ENCODE results near the gene THPO. TPM values are rescaled to one million over a fixed set of nuclear protein-coding genes. Genes with fewer than 3 reads are reported as not detected.

The THPO gene
- total and polyA plus RNA-seq, 9 of the 15 experiments (the other 6 are each of a cell fraction or from before 2014, with no cell fraction given) = 0.11 to 1.1 (median 0.35) TPM; not detected in 1

DNA sequence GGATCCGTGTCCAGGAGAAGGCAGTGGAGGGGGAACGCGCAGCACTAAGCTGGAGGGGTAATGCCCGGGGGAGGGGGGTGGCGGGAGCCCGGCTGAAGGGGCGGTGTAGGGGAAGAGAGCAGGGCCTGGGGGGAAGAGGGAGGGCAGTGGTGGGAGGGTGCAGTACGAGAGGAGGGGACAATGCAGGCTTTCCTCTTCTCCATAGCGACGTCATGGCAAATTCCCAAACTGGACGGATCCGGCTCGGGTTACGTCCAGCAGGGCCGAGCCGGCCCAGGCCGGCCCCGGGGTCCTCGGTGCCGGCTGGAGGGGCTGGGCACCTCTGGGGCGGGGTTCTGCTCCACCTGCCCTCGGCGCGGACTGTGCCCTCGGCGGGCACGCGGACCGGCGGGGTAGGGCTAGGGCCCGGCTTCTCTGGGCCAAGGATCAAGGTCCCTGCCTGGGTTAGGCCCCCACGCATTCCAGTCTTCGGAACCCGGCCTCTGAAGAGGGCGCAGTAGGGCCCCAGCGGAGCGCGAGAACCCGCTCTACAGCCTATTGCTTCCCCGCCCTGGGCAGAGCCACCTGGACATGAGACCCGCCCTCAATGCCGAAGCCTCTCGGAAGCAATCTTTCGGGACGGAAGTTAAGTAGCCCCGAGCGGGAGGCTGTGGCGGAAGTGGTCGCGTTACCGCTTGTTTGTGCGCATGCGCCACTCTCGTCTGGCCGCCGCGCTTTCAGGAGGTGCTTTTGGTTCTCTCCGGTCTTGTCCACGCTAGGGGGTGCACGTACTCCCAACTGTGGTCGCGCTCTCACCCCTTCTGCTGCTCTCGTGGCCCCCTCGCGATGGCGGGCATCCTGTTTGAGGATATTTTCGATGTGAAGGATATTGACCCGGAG lies 15.1 kb downstream of the THPO start (continued):
- TF ChIP-seq, protein P1, sequence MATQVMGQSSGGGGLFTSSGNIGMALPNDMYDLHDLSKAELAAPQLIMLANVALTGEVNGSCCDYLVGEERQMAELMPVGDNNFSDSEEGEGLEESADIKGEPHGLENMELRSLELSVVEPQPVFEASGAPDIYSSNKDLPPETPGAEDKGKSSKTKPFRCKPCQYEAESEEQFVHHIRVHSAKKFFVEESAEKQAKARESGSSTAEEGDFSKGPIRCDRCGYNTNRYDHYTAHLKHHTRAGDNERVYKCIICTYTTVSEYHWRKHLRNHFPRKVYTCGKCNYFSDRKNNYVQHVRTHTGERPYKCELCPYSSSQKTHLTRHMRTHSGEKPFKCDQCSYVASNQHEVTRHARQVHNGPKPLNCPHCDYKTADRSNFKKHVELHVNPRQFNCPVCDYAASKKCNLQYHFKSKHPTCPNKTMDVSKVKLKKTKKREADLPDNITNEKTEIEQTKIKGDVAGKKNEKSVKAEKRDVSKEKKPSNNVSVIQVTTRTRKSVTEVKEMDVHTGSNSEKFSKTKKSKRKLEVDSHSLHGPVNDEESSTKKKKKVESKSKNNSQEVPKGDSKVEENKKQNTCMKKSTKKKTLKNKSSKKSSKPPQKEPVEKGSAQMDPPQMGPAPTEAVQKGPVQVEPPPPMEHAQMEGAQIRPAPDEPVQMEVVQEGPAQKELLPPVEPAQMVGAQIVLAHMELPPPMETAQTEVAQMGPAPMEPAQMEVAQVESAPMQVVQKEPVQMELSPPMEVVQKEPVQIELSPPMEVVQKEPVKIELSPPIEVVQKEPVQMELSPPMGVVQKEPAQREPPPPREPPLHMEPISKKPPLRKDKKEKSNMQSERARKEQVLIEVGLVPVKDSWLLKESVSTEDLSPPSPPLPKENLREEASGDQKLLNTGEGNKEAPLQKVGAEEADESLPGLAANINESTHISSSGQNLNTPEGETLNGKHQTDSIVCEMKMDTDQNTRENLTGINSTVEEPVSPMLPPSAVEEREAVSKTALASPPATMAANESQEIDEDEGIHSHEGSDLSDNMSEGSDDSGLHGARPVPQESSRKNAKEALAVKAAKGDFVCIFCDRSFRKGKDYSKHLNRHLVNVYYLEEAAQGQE (IDR thresholded peaks at IDR 0.05; ENCODE audit: borderline replicate concordance) = peak; percentile 99
- TF ChIP-seq, protein P1 (CRISPR knock-in tag; IDR thresholded peaks at IDR 0.05; ENCODE audit: low read depth) = 0 out of 2 replicates have a peak, but pooled peaks have one; percentile 50
- TF ChIP-seq CBFA2T3 (IDR thresholded peaks at IDR 0.05) (no peak), POLR2AphosphoS2 (IDR thresholded peaks at IDR 0.05; ENCODE audit: low read length) (peak; percentile 97), GTF2F1 (IDR thresholded peaks at IDR 0.05; ENCODE audit: low read depth, low read length) (no peak), HLTF (IDR thresholded peaks at IDR 0.05) (no peak), ZKSCAN8 (CRISPR knock-in tag; IDR thresholded peaks at IDR 0.05) (no peak), NCOR1 (IDR thresholded peaks at IDR 0.05) (no peak), PCBP1 (IDR thresholded peaks at IDR 0.05; ENCODE audit: low read depth, low read length, poor library complexity, severe bottlenecking) (no peak), ZNF311 (CRISPR knock-in tag; IDR thresholded peaks at IDR 0.05) (0 out of 2 replicates have a peak, but pooled peaks have one; percentile 31), SMARCE1 (IDR thresholded peaks at IDR 0.05) (peak; percentile 69; the same call in 1 of the 2 replicates), NELFE (IDR thresholded peaks at IDR 0.05; ENCODE audit: insufficient read depth, insufficient read length) (no peak), ZNF586 (CRISPR knock-in tag; conservative IDR thresholded peaks at IDR 0.05) (no peak), ZNF134 (CRISPR knock-in tag; conservative IDR thresholded peaks at IDR 0.05) (no peak), ZNF224 (CRISPR knock-in tag; IDR thresholded peaks at IDR 0.05) (no peak), ATF1 (CRISPR knock-in tag; IDR thresholded peaks at IDR 0.05) (no peak), ATF1 (tag; IDR thresholded peaks at IDR 0.05) (peak; percentile 71), ELF4 (CRISPR knock-in tag; IDR thresholded peaks at IDR 0.05) (no peak)
- TF ChIP-seq, protein P2, sequence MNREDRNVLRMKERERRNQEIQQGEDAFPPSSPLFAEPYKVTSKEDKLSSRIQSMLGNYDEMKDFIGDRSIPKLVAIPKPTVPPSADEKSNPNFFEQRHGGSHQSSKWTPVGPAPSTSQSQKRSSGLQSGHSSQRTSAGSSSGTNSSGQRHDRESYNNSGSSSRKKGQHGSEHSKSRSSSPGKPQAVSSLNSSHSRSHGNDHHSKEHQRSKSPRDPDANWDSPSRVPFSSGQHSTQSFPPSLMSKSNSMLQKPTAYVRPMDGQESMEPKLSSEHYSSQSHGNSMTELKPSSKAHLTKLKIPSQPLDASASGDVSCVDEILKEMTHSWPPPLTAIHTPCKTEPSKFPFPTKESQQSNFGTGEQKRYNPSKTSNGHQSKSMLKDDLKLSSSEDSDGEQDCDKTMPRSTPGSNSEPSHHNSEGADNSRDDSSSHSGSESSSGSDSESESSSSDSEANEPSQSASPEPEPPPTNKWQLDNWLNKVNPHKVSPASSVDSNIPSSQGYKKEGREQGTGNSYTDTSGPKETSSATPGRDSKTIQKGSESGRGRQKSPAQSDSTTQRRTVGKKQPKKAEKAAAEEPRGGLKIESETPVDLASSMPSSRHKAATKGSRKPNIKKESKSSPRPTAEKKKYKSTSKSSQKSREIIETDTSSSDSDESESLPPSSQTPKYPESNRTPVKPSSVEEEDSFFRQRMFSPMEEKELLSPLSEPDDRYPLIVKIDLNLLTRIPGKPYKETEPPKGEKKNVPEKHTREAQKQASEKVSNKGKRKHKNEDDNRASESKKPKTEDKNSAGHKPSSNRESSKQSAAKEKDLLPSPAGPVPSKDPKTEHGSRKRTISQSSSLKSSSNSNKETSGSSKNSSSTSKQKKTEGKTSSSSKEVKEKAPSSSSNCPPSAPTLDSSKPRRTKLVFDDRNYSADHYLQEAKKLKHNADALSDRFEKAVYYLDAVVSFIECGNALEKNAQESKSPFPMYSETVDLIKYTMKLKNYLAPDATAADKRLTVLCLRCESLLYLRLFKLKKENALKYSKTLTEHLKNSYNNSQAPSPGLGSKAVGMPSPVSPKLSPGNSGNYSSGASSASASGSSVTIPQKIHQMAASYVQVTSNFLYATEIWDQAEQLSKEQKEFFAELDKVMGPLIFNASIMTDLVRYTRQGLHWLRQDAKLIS (CRISPR knock-in tag; IDR thresholded peaks at IDR 0.05) = peak; percentile 10; the same call in 1 of the 2 replicates

All from K562 (cell line).